Activated naive CD8-positive, alpha-beta T cell treated with anti-CD3 and anti-CD28 coated beads, Interleukin-2, amount 10 ng/mL, durations not matched to agents 7 days and 5 days (primary cell): Measurements from ENCODE around the gene EHMT2. TPM values are rescaled to one million over a fixed set of nuclear protein-coding genes. Genes with fewer than 3 reads are reported as not detected.
A peak's percentile ranks its signal among the peaks of the same experiment; 100 is the strongest.
"Not testable (repeated sequence)": the region's sequence is repeated elsewhere in the genome, so short reads cannot be mapped to it uniquely, and the experiment has no call there.

Experiments
- ATAC-seq: fragments of 150-1000 bp; cut with Tn5 transposase; one replicate; pipeline ENCODE4 v1.10.0; 2021; ENCODE audit warnings: low read depth, moderate library complexity
- POLR2A ChIA-PET: fragments of 350-600 bp; sonication (Branson Sonifier 250); formaldehyde crosslinking; loops from one replicate; lab custom pipeline; 2021; ENCODE audit warnings: antibody characterized with exemption; lab: Charles Lee
- DNase-seq: peaks from one replicate; pipeline ENCODE4 v3.0.0; 2021
- H3K27ac Mint-ChIP-seq: one replicate; pipeline ENCODE4 v1.8.0; 2022; ENCODE audit warnings: mild to moderate bottlenecking, mixed read lengths
- H3K27me3 Mint-ChIP-seq: one replicate; pipeline ENCODE4 v1.8.0; 2022; ENCODE audit warnings: mild to moderate bottlenecking, moderate library complexity, mixed read lengths
- H3K36me3 Mint-ChIP-seq: one replicate; pipeline ENCODE4 v1.8.0; 2021; ENCODE audit warnings: mild to moderate bottlenecking, mixed read lengths
- H3K4me1 Mint-ChIP-seq: one replicate; pipeline ENCODE4 v1.8.0; 2021; ENCODE audit warnings: mixed read lengths
- H3K4me3 Mint-ChIP-seq: one replicate; pipeline ENCODE4 v1.8.0; 2022; ENCODE audit warnings: mild to moderate bottlenecking, moderate library complexity, mixed read lengths
- H3K9me3 Mint-ChIP-seq: one replicate; pipeline ENCODE4 v1.8.0; 2021; ENCODE audit warnings: mixed read lengths
- total RNA-seq, 2 experiments: library from RNA; stranded (reverse); gene quantifications; one replicate each; pipeline ENCODE4 v1.2.3, GENCODE V29; 2021

Gene EHMT2
- total RNA-seq: 10 to 100 TPM; 77.5 to 80.6 TPM

- H3K4me3 Mint-ChIP-seq: peak within 1 kb of the TSS; percentile 98
- H3K27ac Mint-ChIP-seq: peak within 1 kb of the TSS; percentile 94
- ATAC-seq (peak; percentile 62), DNase-seq (peak; percentile 93)
- peaks cover 36% of the 10 kb centered on the region for H3K4me1 Mint-ChIP-seq
- no peaks in the 10 kb centered on the region for H3K9me3 Mint-ChIP-seq
- peaks cover 11% of the 10 kb centered on the region for H3K36me3 Mint-ChIP-seq
- no peaks in the 10 kb centered on the region for H3K27me3 Mint-ChIP-seq
- POLR2A ChIA-PET: interaction anchor here (0.6 to 1.9 kb wide), 23 partner anchors 8 to 1075 kb away, joined by 3 to 13 read pairs (median 4); partner anchors contain the start of genes ABHD16A, ATF6B, BAG6 and DDX39B
Measured at GRCh38 chr6:31897612-31898382, at the start of gene EHMT2. Gene EHMT2, minus strand, starts transcription at chr6:31897698. Its CDS starts 21 bp downstream, at chr6:31897677.

DNA sequence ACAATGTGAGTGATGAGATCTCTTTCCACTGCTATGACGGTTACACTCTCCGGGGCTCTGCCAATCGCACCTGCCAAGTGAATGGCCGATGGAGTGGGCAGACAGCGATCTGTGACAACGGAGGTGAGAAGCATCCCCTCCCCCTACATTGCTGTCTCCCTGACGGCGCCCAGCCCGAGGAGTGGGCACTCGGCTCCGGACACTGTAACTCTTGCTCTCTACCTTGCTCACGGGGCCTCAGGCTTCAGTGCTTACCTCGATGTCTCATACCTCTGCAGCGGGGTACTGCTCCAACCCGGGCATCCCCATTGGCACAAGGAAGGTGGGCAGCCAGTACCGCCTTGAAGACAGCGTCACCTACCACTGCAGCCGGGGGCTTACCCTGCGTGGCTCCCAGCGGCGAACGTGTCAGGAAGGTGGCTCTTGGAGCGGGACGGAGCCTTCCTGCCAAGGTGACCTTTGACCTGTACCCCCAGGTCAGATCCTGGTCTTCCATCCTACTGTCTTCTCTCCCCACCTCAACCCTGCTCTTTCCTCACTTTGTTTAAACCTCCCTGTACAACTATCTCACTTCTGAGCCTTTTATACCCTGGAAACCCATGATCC, 49.7 kb upstream of the EHMT2 start:
- peaks cover 9% of the 10 kb centered on the region for H3K4me1 Mint-ChIP-seq
- peaks cover 3% of the 10 kb centered on the region for H3K36me3 Mint-ChIP-seq
- DNase-seq: no peak
- H3K4me3 Mint-ChIP-seq: no peak overlapping the region
- ATAC-seq: no peak
- H3K27ac Mint-ChIP-seq: no peak overlapping the region
- H3K27me3 Mint-ChIP-seq: peaks cover 5% of the 10 kb centered on the region
- H3K9me3 Mint-ChIP-seq: no peaks in the 10 kb centered on the region
- POLR2A ChIA-PET: no interaction called here

GRCh38 chr6:31946370-31946885, 48.9 kb upstream of the EHMT2 start:
- Mint-ChIP-seq H3K9me3 (no peaks in the 10 kb centered on the region), H3K36me3 (peaks cover 3% of the 10 kb centered on the region), H3K4me1 (peaks cover 9% of the 10 kb centered on the region), H3K4me3 (no peak overlapping the region), H3K27ac (peak overlapping the region; percentile 55), H3K27me3 (peaks cover 5% of the 10 kb centered on the region)
- DNase-seq (no peak), ATAC-seq (no peak)
- POLR2A ChIA-PET: no interaction called here

GRCh38 chr6:31945507-31946369, 48.2 kb upstream of the EHMT2 start, which contains the start of gene CFB:
Gene CFB, plus strand, starts transcription at chr6:31946095. Its CDS starts 127 bp downstream, at chr6:31946222.
- peaks cover 9% of the 10 kb centered on the region for H3K4me1 Mint-ChIP-seq
- peaks cover 5% of the 10 kb centered on the region for H3K27me3 Mint-ChIP-seq
- POLR2A ChIA-PET: interaction anchor here (1.2 kb wide), 1 partner anchor 26 kb away, joined by 4 read pairs; the partner anchor contains the start of gene DXO
- peaks cover 3% of the 10 kb centered on the region for H3K36me3 Mint-ChIP-seq
- peak within 1 kb of the TSS; percentile 55 for H3K27ac Mint-ChIP-seq
- peak within 1 kb of the TSS; percentile 25 for H3K4me3 Mint-ChIP-seq
- DNase-seq (no peak), ATAC-seq (peak; percentile 35)
- no peaks in the 10 kb centered on the region for H3K9me3 Mint-ChIP-seq

DNA sequence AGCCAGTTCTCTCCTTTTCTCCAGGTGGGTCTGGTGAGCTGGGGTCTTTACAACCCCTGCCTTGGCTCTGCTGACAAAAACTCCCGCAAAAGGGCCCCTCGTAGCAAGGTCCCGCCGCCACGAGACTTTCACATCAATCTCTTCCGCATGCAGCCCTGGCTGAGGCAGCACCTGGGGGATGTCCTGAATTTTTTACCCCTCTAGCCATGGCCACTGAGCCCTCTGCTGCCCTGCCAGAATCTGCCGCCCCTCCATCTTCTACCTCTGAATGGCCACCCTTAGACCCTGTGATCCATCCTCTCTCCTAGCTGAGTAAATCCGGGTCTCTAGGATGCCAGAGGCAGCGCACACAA, 47.6 kb upstream of the EHMT2 start:
- Mint-ChIP-seq H3K27ac (no peak overlapping the region), H3K9me3 (no peaks in the 10 kb centered on the region), H3K36me3 (peaks cover 3% of the 10 kb centered on the region), H3K4me1 (peaks cover 9% of the 10 kb centered on the region), H3K27me3 (peaks cover 5% of the 10 kb centered on the region), H3K4me3 (no peak overlapping the region)
- DNase-seq (no peak), ATAC-seq (no peak)
- POLR2A ChIA-PET: interaction anchor here (1.2 kb wide), 1 partner anchor 27 kb away, joined by 4 read pairs; the partner anchor contains the start of gene DXO

GRCh38 chr6:31943742-31944141, 46.2 kb upstream of the EHMT2 start:
- Mint-ChIP-seq H3K27ac (no peak overlapping the region), H3K9me3 (no peaks in the 10 kb centered on the region), H3K36me3 (peaks cover 3% of the 10 kb centered on the region), H3K4me3 (no peak overlapping the region), H3K4me1 (peaks cover 9% of the 10 kb centered on the region), H3K27me3 (peaks cover 8% of the 10 kb centered on the region)
- DNase-seq (no peak), ATAC-seq (no peak)
- POLR2A ChIA-PET: no interaction called here

- H3K4me3 Mint-ChIP-seq: no peak overlapping the region
- no peaks in the 10 kb centered on the region for H3K9me3 Mint-ChIP-seq
- ATAC-seq: no peak
- POLR2A ChIA-PET: interaction anchor here (1.2 kb wide), 1 partner anchor 38 kb away, joined by 3 read pairs; the partner anchor contains the start of gene ZBTB12
- peaks cover under 1% of the 10 kb centered on the region for H3K4me1 Mint-ChIP-seq
- peaks cover 2% of the 10 kb centered on the region for H3K27me3 Mint-ChIP-seq
- no peak overlapping the region for H3K27ac Mint-ChIP-seq
- no peak for DNase-seq
- no peaks in the 10 kb centered on the region for H3K36me3 Mint-ChIP-seq
Measured at GRCh38 chr6:31940256-31940664, 42.8 kb upstream of the EHMT2 start.

- Mint-ChIP-seq H3K27ac (no peak overlapping the region), H3K4me1 (peaks cover under 1% of the 10 kb centered on the region), H3K27me3 (peaks cover 5% of the 10 kb centered on the region), H3K4me3 (no peak overlapping the region), H3K36me3 (no peaks in the 10 kb centered on the region), H3K9me3 (no peaks in the 10 kb centered on the region)
- POLR2A ChIA-PET: no interaction called here
- no peak for ATAC-seq
- no peak for DNase-seq
Measured at GRCh38 chr6:31935823-31936222, 38.3 kb upstream of the EHMT2 start.

DNA sequence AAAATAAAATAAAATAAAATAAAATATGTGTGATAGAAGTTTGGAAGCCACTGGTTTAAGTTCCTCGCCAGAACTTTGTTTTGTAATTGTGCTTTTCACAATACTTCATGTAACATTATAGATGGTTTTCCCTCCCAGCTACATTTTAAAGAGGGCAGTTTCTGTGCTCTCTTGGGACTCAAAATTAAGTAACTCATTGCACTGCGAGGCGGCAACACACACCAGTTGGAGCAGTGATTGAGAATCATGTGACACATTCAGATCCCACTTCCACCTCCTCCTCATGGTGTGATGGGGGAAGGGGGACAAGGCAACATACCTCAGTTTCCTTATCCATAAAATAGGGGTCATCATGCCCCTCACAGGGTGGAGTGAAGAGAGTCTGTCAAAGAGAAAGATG, 37.5 kb upstream of the EHMT2 start:
- Mint-ChIP-seq H3K27ac (no peak overlapping the region), H3K27me3 (peaks cover 5% of the 10 kb centered on the region), H3K36me3 (no peaks in the 10 kb centered on the region), H3K9me3 (no peaks in the 10 kb centered on the region), H3K4me3 (no peak overlapping the region), H3K4me1 (peaks cover 1% of the 10 kb centered on the region)
- no peak for ATAC-seq
- DNase-seq: no peak
- POLR2A ChIA-PET: no interaction called here

GRCh38 chr6:31933537-31933936, 36.0 kb upstream of the EHMT2 start:
- Mint-ChIP-seq H3K36me3 (no peaks in the 10 kb centered on the region), H3K4me3 (no peak overlapping the region), H3K4me1 (peaks cover 1% of the 10 kb centered on the region), H3K27ac (no peak overlapping the region), H3K9me3 (no peaks in the 10 kb centered on the region), H3K27me3 (peaks cover 4% of the 10 kb centered on the region)
- POLR2A ChIA-PET: no interaction called here
- no peak for DNase-seq
- ATAC-seq: no peak

GRCh38 chr6:31932137-31932536, 34.6 kb upstream of the EHMT2 start:
- ATAC-seq, H3K4me3 Mint-ChIP-seq, H3K27me3 Mint-ChIP-seq, H3K4me1 Mint-ChIP-seq, POLR2A ChIA-PET, H3K27ac Mint-ChIP-seq, DNase-seq, H3K36me3 Mint-ChIP-seq, H3K9me3 Mint-ChIP-seq: not testable (repeated sequence)

GRCh38 chr6:31930962-31931361, 33.5 kb upstream of the EHMT2 start:
- DNase-seq: no peak
- no peak overlapping the region for H3K27ac Mint-ChIP-seq
- no peak for ATAC-seq
- H3K36me3 Mint-ChIP-seq: no peaks in the 10 kb centered on the region
- no peak overlapping the region for H3K4me3 Mint-ChIP-seq
- POLR2A ChIA-PET: no interaction called here
- peaks cover 1% of the 10 kb centered on the region for H3K4me1 Mint-ChIP-seq
- H3K27me3 Mint-ChIP-seq: peaks cover 9% of the 10 kb centered on the region
- no peaks in the 10 kb centered on the region for H3K9me3 Mint-ChIP-seq

GRCh38 chr6:31928672-31928939, 31.1 kb upstream of the EHMT2 start:
- Mint-ChIP-seq H3K27me3 (peaks cover 12% of the 10 kb centered on the region), H3K36me3 (no peaks in the 10 kb centered on the region), H3K27ac (no peak overlapping the region), H3K9me3 (no peaks in the 10 kb centered on the region), H3K4me3 (no peak overlapping the region), H3K4me1 (peaks cover 1% of the 10 kb centered on the region)
- ATAC-seq (no peak), DNase-seq (no peak)
- POLR2A ChIA-PET: no interaction called here
